ENCODE data around the gene RAB40C.
A peak's percentile ranks its signal among the peaks of the same experiment; 100 is the strongest.

Gene RAB40C

DNA sequence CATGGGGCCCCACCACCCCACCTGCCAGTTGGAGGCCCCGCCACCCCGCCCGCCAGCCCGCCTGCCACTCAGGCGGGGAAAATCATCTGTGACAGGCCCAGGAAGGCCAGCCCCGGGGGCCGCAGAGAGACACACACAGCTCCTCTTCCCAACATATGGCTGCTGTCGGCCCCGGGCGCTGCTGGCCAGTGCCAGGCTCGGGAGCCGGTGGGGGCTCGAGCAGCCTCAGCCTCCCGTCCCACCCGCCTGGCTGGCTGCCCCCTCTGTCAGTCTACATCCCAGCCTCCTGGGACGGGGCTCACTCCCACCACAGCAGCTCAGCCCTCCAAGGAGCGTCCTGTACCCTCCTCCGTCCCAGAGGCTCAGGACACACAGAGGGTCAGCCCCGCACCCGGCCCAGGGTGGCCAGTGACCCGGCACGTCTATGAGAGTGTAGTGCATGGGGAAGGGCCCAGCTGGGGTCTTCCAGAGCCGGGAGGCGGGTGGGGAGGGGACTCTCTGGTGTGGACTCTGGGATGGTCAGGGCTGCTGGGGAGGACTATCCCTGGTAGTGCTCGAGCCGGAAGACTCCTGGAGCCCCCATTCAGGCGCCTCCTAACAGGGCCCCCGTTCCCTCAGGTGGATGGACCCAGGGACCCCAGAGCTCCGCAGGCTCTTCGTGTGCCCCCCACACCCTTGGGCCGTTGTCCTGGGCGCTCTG lies 33.2 kb upstream of the RAB40C start:
- Mint-ChIP-seq H3K4me1 (no peaks in the 10 kb centered on the region), H3K4me3 (no peak overlapping the region), H3K27me3 (peaks cover 4% of the 10 kb centered on the region), H3K36me3 (no peaks in the 10 kb centered on the region), H3K27ac (no peak overlapping the region), H3K9me3 (no peaks in the 10 kb centered on the region)

DNA sequence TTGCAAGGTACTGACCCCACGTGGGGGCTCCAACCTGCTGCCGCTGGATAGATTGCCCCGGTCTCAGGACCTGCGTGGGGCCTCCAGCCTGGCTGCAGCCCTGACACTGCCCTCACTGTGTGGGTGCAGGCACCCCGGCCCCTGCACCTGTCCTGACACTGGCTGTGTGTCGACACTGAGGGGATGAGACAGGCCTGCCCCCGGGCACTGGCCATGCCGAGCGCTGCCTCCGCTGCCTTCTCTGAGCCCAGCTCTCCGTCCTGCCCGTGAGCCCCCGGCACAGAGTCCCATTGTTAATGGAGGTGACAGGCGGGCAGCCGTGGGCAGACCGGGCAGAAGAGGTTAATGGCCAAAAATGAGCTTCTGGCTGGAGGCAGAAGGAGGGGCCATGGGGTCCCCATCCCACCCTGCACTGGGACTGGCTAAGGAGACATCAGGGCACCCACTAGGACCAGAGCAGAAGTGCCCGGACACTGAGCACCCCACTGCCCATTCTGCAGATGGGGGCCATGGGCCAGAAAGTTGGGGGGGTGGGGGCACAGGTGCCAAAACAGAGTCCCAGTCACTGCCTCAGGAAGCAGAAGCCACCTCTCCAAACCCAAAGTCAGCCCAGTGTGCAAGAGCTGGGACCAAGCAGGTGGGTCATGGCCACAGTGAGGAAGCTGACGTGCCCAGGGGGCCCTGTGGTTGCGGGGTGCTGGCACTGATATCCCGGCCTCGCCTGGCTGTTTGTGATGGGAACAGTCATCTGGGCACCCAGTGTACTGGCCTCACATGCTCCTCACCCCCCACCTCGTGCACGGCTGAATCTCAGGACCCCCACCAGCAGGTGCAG lies 32.2 kb upstream of the RAB40C start:
- H3K9me3 Mint-ChIP-seq = no peaks in the 10 kb centered on the region
- no peak overlapping the region for H3K27ac Mint-ChIP-seq
- H3K4me1 Mint-ChIP-seq = no peaks in the 10 kb centered on the region
- H3K4me3 Mint-ChIP-seq = no peak overlapping the region
- no peaks in the 10 kb centered on the region for H3K36me3 Mint-ChIP-seq
- H3K27me3 Mint-ChIP-seq = peaks cover 4% of the 10 kb centered on the region

DNA sequence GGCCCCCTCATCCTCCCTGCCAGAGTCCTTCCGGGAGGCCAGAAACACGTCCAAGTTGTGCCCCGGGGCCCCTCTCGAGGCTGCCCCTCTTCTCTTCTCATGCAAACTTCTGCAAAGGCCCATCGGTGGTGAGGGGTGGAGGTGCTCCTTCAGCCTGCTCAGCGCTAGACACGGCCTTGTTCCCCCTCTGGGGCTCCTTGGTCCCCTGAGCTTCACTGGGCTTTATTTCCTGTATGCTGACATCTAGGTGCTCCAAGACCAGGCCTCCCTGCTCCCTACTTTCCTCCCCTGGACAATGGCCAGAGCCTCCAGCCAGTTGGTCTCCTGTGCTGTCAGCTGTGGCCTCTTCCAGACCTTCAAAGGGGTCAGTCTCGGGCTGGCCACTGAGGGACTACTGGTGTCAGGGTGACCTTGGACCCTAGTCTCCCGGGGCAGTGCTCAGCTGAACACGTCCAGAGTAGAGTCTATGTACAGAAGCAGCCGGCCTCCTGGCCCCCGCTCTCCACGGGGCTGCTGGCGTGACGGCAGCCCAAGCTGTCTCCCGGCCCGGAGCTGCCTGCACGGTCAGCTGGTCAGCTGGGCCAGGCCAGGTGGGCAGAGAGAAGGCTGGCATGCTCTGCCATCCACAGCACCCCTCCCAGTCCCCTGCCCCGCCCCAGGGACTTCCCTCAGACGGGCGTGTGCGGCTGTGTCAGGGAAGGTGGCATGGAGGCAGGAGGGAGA lies 31.4 kb upstream of the RAB40C start:
- Mint-ChIP-seq H3K27me3 (peaks cover 4% of the 10 kb centered on the region), H3K4me3 (no peak overlapping the region), H3K9me3 (no peaks in the 10 kb centered on the region), H3K27ac (no peak overlapping the region), H3K36me3 (no peaks in the 10 kb centered on the region), H3K4me1 (no peaks in the 10 kb centered on the region)

DNA sequence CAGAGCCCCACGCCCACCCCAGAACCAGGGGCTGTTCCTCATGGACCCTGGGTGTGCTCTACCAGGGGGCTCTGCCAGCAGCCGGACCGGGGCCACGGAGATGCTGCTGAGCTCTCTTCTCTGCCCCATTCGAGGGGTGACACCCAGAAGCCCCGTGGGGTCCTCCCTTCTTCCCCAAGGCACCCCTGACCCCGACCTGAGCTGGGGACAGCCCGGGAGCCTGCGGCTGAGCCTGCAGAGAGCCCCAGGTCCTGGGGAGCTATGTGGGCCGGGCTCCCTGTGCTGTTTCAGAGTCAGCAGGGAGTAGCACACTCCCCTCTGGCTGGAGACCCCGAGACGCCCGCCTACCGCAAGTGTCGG lies 30.9 kb upstream of the RAB40C start:
- no peaks in the 10 kb centered on the region for H3K36me3 Mint-ChIP-seq
- H3K4me1 Mint-ChIP-seq = no peaks in the 10 kb centered on the region
- H3K27ac Mint-ChIP-seq = no peak overlapping the region
- H3K4me3 Mint-ChIP-seq = no peak overlapping the region
- peaks cover 4% of the 10 kb centered on the region for H3K27me3 Mint-ChIP-seq
- no peaks in the 10 kb centered on the region for H3K9me3 Mint-ChIP-seq

DNA sequence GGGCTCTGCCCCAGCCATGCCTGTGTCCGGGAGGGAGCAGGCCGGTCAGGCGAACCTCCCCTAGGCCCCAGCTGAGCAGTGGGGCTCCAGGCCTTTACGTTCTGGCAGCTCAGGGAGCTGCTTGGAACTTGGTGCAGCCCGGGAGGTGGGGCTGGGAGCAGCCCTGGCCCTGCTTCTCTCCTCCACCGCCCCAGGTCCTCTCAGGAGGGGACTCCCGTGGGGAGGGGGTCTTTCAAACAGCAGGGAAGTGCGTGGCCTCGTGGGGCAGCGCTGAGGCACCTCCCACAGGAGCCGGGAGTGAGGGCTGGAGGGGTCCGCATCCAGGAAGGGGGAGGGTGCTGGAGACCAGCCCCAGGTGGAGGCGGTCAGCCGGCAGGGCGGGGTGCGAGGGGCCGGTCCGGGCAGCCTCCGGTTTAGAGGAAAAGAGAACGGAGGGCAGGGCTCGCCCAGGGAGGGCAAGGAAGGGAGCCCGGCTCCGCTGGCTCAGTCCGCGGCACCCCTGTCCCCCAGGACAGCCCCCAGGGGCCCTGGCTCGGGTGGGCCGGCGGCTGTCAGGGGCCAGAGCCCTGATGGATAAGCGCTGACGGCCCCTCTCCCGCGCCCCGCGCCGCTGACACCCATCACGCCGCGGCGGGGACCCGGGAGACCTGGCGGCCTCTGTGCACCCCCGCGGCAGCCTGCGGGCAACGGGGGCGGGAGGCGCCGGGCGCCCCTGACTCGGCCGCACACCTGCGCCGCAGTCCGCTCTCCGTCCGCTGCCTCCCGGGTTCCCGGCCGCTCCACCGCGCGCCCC lies 30.3 kb upstream of the RAB40C start:
- H3K9me3 Mint-ChIP-seq = no peaks in the 10 kb centered on the region
- H3K4me1 Mint-ChIP-seq = no peaks in the 10 kb centered on the region
- H3K27ac Mint-ChIP-seq = no peak overlapping the region
- H3K27me3 Mint-ChIP-seq = peaks cover 4% of the 10 kb centered on the region
- H3K4me3 Mint-ChIP-seq = peak overlapping the region; percentile 19
- no peaks in the 10 kb centered on the region for H3K36me3 Mint-ChIP-seq

DNA sequence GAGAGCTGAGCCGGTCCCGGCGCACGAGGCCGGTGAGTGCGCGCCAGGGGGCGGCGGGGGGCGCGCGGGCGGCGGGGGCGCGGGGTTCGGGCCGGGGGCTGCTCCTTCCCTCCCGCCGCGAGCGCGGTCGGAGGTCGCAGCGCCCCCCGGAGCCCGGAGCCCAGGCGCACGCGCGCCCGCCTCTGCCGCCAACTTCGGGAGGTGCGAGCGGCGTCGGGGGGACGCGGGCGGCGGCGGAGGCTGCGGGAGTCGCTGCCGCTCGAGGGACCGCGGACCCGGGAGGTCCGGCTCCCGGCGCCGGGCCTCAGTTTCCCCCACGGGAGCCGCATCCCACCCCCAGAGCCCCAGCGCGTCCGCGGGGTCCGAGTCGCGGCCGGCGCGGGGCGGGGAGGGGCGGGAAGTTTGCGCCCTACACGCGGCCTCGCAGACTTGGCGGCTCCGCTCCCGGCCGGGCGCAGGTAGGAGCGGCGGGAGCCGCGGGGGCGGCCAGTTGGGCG lies 29.6 kb upstream of the RAB40C start, which contains the start of gene PRR35:
Gene PRR35, plus strand, starts transcription at position 191 of the 497 bp plus-strand sequence. CDS start 2,901 bp downstream, outside the sequence.
- Mint-ChIP-seq H3K27ac (no peak within 1 kb of the TSS), H3K4me1 (no peaks in the 10 kb centered on the region), H3K4me3 (peak within 1 kb of the TSS; percentile 19), H3K36me3 (no peaks in the 10 kb centered on the region), H3K9me3 (no peaks in the 10 kb centered on the region), H3K27me3 (peaks cover 4% of the 10 kb centered on the region)

DNA sequence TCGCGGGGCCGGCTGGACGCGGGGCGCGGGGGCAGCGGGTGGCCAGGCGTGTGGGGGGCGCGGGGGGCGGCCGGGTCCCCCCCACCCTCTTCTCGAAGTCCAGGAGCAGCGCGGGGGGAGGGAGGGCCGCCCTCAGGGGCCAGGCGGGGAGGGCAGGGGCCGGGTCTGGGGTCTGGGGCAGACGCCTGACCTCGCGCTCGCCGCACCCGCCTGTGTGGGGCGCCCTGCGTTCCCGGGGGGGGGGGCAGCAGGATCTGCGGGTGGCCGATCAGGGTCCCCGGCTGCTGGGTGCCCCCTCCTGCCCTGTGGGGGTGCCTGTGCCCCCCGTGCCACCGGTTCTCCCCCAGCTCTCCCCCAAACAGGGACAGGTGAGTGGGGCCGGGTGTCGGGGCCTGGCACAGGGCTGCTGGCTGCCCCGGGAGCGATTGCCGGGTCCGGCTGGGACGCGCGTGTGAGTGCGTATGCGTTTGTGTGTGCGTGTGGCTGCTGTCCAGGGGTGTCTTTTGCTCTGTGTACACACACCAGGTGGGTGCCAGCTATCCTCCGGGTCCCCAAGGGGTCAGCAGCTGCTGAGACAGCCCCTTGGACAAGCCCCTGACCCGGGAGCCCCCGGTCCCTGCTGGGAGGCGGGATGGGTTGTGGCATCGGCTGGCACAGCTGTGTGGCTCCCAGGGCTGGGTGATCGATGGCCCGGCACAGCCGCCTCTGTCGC lies 29.0 kb upstream of the RAB40C start:
- Mint-ChIP-seq H3K27me3 (peaks cover 4% of the 10 kb centered on the region), H3K9me3 (no peaks in the 10 kb centered on the region), H3K27ac (no peak overlapping the region), H3K4me3 (no peak overlapping the region), H3K4me1 (no peaks in the 10 kb centered on the region), H3K36me3 (no peaks in the 10 kb centered on the region)

DNA sequence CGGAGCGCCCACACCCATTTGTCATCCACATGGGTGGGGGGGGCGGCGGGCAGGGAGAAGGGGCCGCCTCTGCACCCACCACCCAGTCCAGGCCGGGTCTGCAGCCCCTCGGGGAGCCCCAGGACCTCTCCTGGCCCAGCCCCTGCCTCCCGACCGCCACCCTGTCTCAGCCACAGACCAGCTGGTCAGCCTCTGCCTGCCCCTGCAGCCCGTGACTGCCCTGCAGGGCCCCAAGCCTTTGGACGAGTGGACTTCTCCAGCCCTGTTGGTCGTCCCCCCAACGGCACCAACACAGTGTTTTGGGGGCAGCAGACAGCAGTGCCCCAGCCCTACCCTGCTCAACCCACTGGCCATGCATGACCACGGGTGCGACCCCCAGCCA lies 28.5 kb upstream of the RAB40C start:
- H3K27me3 Mint-ChIP-seq = peaks cover 4% of the 10 kb centered on the region
- peaks cover under 1% of the 10 kb centered on the region for H3K4me1 Mint-ChIP-seq
- H3K36me3 Mint-ChIP-seq = no peaks in the 10 kb centered on the region
- no peak overlapping the region for H3K4me3 Mint-ChIP-seq
- no peak overlapping the region for H3K27ac Mint-ChIP-seq
- no peaks in the 10 kb centered on the region for H3K9me3 Mint-ChIP-seq

DNA sequence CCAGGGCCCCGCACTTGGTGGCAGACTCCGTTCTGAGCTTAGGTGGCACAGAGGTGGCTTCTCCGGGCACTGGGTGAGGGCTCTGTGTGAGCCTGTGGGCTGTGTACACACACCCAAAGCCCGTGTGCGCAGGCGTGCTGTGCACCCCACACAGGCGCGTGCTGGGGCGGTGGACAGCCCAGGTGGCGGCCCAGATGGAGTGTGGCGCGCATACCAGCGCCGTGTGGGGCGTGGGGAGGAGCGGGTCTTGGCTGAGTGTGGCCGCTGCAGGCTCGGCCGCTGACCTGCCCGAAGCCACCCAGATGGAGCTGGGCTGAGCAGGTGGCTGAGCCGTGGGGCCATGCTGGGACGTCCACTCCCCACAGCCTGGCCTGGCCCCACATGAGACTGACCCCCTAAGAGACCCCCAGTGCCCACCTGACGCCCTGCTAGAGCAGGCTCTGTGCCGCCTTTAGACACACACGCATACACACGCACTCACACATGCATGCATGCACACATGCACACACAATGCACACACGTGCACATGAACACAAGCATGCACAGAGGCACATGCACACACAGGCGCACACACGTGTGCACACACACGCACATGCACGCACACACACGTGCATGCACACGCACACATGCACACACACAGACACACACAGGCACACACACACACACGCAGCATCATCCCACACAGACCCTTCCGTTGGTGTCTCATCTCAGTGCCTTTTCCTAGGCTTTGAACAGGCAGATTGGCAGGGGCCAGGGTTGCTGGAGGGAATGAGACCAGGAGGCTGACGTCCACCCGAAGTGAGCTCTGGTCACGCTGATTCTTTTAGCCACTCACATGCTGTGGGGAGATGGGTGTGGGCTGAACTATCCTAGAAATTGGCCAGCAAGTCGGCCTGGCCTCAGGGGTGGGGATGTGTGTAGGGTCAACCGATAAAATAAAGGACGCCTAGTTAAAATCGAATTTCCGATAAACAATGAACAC lies 27.6 kb upstream of the RAB40C start:
- Mint-ChIP-seq H3K27ac (no peak overlapping the region), H3K36me3 (no peaks in the 10 kb centered on the region), H3K4me3 (peak overlapping the region; percentile 37), H3K4me1 (peaks cover 8% of the 10 kb centered on the region), H3K27me3 (peaks cover 4% of the 10 kb centered on the region), H3K9me3 (no peaks in the 10 kb centered on the region)

DNA sequence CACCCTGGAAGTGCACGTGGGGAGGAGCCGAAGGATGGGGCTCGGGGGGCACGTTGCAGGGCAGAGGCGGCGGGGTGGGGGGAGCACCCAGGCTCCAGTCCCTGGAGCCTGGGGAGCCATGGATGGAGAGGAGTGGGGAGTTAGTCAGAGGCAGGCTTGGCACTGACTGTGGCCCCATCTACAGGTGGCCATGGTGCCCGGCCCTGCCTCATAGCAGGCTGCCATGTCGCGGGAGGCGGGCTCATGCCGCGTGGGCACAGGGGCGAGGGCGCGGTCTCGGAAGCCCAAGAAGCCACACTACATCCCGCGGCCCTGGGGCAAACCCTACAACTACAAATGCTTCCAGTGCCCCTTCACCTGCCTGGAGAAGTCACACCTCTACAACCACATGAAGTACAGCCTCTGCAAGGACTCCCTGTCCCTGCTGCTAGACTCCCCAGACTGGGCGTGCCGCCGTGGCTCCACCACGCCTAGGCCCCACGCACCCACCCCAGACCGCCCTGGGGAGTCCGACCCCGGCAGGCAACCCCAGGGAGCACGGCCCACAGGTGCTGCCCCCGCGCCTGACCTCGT lies 26.7 kb upstream of the RAB40C start:
- Mint-ChIP-seq H3K4me3 (no peak overlapping the region), H3K27me3 (peaks cover 4% of the 10 kb centered on the region), H3K36me3 (no peaks in the 10 kb centered on the region), H3K4me1 (peaks cover 9% of the 10 kb centered on the region), H3K9me3 (no peaks in the 10 kb centered on the region), H3K27ac (no peak overlapping the region)

DNA sequence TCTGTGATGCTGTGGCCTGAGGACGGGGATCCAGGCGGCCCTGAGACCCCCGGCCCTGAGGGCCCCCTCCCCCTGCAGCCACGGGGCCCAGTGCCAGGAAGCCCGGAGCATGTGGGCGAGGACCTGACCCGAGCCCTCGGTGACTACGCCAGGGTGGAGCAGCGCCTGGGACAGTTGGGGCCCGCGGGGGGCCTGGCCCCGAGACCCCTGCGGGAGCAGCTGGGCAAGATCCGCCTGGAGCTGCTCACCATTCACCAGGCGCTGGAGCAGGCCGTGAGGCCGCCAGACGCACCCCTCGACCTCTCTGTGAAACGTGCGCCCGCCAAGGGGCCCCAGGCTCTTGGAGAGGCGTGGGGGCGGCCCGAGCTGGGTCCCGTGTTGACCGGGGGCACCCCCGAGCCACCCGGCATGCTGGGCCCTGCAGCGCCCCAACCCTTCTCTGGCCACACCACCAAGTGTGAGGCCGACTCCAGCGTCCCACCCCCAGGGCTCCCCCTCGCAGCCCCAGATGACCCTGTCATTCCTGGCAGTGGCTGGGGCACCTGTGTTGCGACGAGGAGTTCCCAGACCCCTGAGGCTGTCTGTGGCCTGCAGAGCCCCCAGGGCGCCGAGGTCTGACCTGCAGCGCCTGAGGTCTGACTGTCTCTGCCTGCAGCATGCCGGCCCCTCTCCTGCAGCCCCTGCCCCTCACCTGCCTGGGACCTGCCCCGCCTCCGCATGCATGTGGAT lies 25.0 kb upstream of the RAB40C start:
- H3K4me3 Mint-ChIP-seq = no peak overlapping the region
- no peaks in the 10 kb centered on the region for H3K36me3 Mint-ChIP-seq
- H3K27ac Mint-ChIP-seq = no peak overlapping the region
- no peaks in the 10 kb centered on the region for H3K9me3 Mint-ChIP-seq
- H3K4me1 Mint-ChIP-seq = peaks cover 16% of the 10 kb centered on the region
- H3K27me3 Mint-ChIP-seq = no peaks in the 10 kb centered on the region

DNA sequence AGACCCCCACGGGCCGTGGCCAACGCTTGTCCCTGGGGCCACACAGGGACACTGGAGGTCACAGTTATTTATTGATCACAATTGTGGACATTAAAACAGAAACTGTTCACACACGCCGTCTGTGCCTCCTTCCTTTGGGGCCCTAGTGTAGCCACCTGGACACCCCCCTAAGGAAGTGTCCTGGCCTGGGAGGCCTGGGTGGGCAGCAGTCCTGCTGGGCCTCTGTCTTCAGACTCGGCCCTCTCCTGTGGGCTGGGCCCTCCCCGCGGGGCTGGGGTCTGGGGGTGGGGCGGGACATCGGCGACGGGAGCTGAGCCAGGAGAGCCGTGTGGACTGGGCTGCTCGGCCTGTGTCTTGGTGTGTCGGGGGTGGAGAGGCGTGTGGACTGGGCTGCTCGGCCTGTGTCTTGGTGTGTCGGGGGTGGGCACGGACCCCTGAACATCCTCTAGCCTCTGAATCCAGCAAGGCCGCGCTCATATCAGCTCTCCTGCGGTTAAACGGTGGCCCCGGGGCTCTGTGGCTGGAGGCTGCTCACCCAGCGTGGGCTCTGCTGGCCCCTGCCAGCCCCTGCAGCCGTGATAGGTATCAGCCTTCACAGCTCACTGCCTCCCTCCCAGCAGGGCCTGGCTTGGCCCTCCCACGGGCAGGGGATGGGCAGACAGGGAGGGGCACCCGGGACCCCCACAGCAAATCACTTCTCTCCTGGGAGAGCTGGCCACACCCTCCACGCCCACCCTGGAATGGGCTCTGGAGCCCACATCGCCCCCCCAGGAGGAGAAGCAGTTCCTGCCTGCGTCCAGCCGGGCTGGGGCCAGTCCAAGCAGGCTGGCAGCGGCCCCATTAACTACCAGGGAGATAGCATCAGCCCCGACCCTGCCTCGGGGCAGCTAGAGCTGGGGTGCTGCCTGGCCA lies 24.2 kb upstream of the RAB40C start:
- Mint-ChIP-seq H3K27me3 (no peaks in the 10 kb centered on the region), H3K27ac (no peak overlapping the region), H3K4me1 (peaks cover 17% of the 10 kb centered on the region), H3K4me3 (no peak overlapping the region), H3K9me3 (no peaks in the 10 kb centered on the region), H3K36me3 (no peaks in the 10 kb centered on the region)

Measured in activated naive CD4-positive, alpha-beta T cell treated with anti-CD3 and anti-CD28 coated beads, Interleukin-2, amount 50 U/mL, for 24 hours (primary cell).